Endodermal cell (in vitro differentiated cells): ENCODE data around the gene PLXNA2. TPM values are rescaled to one million over a fixed set of nuclear protein-coding genes. Genes with fewer than 3 reads are reported as not detected.

Experiments used
- DNase-seq: peaks from one replicate; pipeline ENCODE4 v3.0.0-alpha.2; 2017
- H3K27ac ChIP-seq: 2 replicates; pipeline ENCODE4 v1.5.1; 2013; ENCODE audit warnings: mild to moderate bottlenecking, low read depth, low read length, moderate library complexity
- H3K27me3 ChIP-seq: 2 replicates; pipeline ENCODE4 v1.6.1; 2013; ENCODE audit warnings: mild to moderate bottlenecking, low read length, moderate library complexity; ENCODE audit not compliant: insufficient read depth, control insufficient read depth, poor library complexity, severe bottlenecking
- H3K36me3 ChIP-seq: 2 replicates; pipeline ENCODE4 v1.7.0; 2013; ENCODE audit warnings: mild to moderate bottlenecking, low read length, moderate library complexity; ENCODE audit not compliant: control insufficient read depth, insufficient read depth
- H3K4me1 ChIP-seq: one replicate; pipeline ENCODE4 v1.7.0; 2013; ENCODE audit warnings: low read length; ENCODE audit not compliant: control insufficient read depth, insufficient read depth
- H3K4me3 ChIP-seq: 2 replicates; pipeline ENCODE4 v1.5.1; 2013; ENCODE audit warnings: mild to moderate bottlenecking, low read length, moderate library complexity
- H3K9ac ChIP-seq: 2 replicates; pipeline ENCODE4 v1.6.1; 2013; ENCODE audit warnings: mild to moderate bottlenecking, low read length, moderate library complexity; ENCODE audit not compliant: poor library complexity, severe bottlenecking; ENCODE audit errors: extremely low read depth
- H3K9me3 ChIP-seq: 2 replicates; pipeline ENCODE4 v1.6.1; 2013; ENCODE audit warnings: mild to moderate bottlenecking, low read length, moderate library complexity; ENCODE audit not compliant: control insufficient read depth
- H3K27ac Mint-ChIP-seq: 2 replicates; pipeline ENCODE4 v1.8.0; 2020; ENCODE audit warnings: mixed read lengths
- H3K27me3 Mint-ChIP-seq: 2 replicates; pipeline ENCODE4 v1.8.0; 2021; ENCODE audit warnings: mild to moderate bottlenecking, mixed read lengths; ENCODE audit not compliant: insufficient read depth
- H3K36me3 Mint-ChIP-seq: 2 replicates; pipeline ENCODE4 v1.8.0; 2020; ENCODE audit warnings: low read depth, mixed read lengths
- H3K4me1 Mint-ChIP-seq: 2 replicates; pipeline ENCODE4 v1.8.0; 2020; ENCODE audit warnings: mixed read lengths
- H3K4me3 Mint-ChIP-seq: 2 replicates; pipeline ENCODE4 v1.8.0; 2020; ENCODE audit warnings: mild to moderate bottlenecking, moderate library complexity, mixed read lengths
- H3K9me3 Mint-ChIP-seq: 2 replicates; pipeline ENCODE4 v1.8.0; 2020; ENCODE audit warnings: mild to moderate bottlenecking, mixed read lengths
- WGBS, 2 experiments: methylation state at CpG; one replicate each; pipeline versions ENCODE4 v1.1.5 to v1.1.7; 2013; ENCODE audit warnings: missing lambda C conversion rate in 2 of 2, mixed read lengths in 1 of 2; ENCODE audit not compliant: insufficient coverage in 1 of 2, insufficient read length in 1 of 2; 5-methylcytosine and 5-hydroxymethylcytosine counted together
- total RNA-seq, 2 donors: library from RNA; stranded (reverse); fragmentation: NEBNext Ultra II Directional in 1 of 2; extraction: Animal tissue kit (Norgen Biotek cat#: 25700) in 1 of 2; gene quantifications; 2 replicates in 1 of 2; 3 replicates in 1 of 2; pipeline ENCODE4 v1.2.1, GENCODE V29; 2021
- TF ChIP-seq, protein P1 (sequence below): fragments of 200-600 bp; sonication (generic); conservative IDR thresholded peaks from 2 replicates; pipeline ENCODE4 v1.5.0; 2021; ENCODE audit warnings: antibody characterized with exemption, mild to moderate bottlenecking

The PLXNA2 gene
- total RNA-seq, 2 donors from 2014 or later: 61.2 to 86.1 TPM

DNA sequence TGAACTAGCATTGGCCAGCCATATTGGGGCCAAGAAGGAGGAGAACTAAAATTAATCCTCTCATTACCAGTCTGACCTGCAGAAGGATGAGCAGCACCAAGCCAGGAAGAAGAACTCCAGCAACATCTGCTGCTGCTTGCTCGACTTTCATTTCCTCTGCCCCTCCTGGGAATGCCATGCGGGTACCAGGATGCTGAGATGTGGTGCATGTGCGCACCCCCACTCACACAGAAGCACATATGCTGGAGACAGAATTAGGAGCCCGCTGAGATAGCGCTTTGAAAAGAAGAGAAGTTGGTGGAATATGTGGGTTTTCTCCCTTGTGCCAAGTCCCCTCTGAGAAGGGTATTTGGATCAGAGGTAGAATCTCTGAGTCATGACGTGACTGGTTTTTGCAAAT lies 70.4 kb downstream of the PLXNA2 start:
- Mint-ChIP-seq H3K27ac (no peak overlapping the region), H3K9me3 (no peaks in the 10 kb centered on the region), H3K27me3 (no peaks in the 10 kb centered on the region), H3K4me3 (no peak overlapping the region), H3K36me3 (peaks cover 34% of the 10 kb centered on the region), H3K4me1 (peaks cover 46% of the 10 kb centered on the region)
- Histone ChIP-seq H3K4me3 (no peak overlapping the region), H3K4me1 (peaks cover 24% of the 10 kb centered on the region), H3K27me3 (no peaks in the 10 kb centered on the region), H3K9ac (no peak overlapping the region), H3K9me3 (no peaks in the 10 kb centered on the region), H3K27ac (no peak overlapping the region), H3K36me3 (peaks cover 95% of the 10 kb centered on the region)
- no peak for DNase-seq
- 92 to 100% methylated on average over 2 to 6 of the region's 6 CpGs for WGBS, 2 experiments
- TF ChIP-seq, protein P1, sequence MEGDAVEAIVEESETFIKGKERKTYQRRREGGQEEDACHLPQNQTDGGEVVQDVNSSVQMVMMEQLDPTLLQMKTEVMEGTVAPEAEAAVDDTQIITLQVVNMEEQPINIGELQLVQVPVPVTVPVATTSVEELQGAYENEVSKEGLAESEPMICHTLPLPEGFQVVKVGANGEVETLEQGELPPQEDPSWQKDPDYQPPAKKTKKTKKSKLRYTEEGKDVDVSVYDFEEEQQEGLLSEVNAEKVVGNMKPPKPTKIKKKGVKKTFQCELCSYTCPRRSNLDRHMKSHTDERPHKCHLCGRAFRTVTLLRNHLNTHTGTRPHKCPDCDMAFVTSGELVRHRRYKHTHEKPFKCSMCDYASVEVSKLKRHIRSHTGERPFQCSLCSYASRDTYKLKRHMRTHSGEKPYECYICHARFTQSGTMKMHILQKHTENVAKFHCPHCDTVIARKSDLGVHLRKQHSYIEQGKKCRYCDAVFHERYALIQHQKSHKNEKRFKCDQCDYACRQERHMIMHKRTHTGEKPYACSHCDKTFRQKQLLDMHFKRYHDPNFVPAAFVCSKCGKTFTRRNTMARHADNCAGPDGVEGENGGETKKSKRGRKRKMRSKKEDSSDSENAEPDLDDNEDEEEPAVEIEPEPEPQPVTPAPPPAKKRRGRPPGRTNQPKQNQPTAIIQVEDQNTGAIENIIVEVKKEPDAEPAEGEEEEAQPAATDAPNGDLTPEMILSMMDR: no peak

DNA sequence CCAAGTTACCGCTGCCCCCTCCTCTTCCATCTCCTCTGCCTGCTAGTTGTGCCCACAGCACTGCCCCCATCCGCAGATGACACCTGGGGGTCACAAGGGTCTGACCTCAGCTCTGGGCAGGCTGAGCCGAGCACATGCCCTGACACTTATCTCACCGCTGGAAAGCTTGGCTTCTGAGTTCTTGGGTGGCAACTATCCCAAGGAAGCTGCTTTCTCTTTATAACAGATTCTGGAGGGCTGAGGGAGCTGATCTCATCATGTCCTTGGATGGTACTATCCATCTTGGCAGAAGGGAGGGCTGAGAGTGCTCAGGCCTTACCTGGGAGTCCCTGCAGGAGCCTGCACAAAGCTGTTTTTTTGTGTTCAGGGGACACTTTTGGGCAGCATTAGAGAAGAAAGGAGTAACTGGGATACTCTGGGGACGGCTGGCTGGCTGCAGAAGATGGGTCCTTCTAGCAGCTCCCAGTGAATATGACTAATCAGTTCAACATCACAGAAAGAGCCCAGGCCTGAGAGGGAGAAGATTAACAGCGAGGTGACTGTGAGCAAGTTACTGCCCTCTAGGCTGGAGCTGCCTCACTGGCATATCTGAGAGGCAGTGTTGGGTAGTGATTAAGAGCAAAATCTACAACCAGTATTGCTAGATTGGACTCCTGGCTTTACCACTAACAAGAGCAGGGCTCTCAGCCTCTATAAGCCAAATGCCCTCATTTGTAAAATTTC lies 71.6 kb downstream of the PLXNA2 start:
- Mint-ChIP-seq H3K4me1 (peaks cover 40% of the 10 kb centered on the region), H3K36me3 (peaks cover 34% of the 10 kb centered on the region), H3K27ac (no peak overlapping the region), H3K27me3 (no peaks in the 10 kb centered on the region), H3K4me3 (no peak overlapping the region), H3K9me3 (no peaks in the 10 kb centered on the region)
- TF ChIP-seq, protein P1: no peak
- Histone ChIP-seq H3K9ac (no peak overlapping the region), H3K27ac (no peak overlapping the region), H3K4me3 (no peak overlapping the region), H3K4me1 (peaks cover 20% of the 10 kb centered on the region), H3K9me3 (no peaks in the 10 kb centered on the region), H3K36me3 (peaks cover 94% of the 10 kb centered on the region), H3K27me3 (no peaks in the 10 kb centered on the region)
- no peak for DNase-seq
- 90 to 95% methylated on average over 4 to 6 of the region's 6 CpGs for WGBS, 2 experiments

DNA sequence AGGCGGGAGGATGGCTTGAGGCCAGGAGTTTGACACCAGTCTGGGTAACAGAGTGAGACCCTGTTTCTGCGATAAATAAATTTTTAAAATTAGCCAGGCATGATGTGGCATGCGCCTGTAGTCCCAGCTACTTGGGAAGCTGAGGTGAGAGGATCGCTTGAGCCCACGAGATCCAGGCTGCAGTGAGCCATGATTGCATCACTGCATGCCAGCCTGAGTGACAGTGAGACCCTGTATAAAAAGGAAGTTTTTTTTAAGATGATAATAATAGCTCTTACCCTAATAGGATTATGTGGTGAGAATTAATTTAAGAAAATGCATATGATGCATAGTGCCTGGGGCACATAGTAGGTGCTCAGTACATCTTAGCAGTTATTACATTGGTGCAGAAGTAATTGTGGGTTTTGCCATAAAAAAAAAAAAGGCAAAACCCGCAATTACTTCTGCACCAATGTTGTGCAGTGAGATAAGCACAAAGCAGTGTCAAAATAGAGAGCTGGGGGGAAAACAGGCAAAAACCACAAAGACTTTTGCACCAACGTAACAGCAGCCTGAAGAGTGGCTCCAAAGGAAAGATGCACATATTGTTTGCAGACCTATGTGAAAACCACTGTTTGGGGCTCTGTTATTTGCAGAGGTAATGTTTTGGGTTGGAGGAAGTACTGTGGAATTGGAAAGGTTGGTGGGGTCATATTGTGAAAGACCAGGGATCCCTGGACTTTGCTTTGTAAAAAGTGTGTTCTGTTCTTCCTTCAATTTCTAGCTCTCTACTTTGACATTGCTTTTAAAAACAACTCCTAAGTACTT lies 72.4 kb downstream of the PLXNA2 start:
- Mint-ChIP-seq H3K9me3 (no peaks in the 10 kb centered on the region), H3K4me1 (peaks cover 40% of the 10 kb centered on the region), H3K36me3 (peaks cover 34% of the 10 kb centered on the region), H3K27ac (no peak overlapping the region), H3K4me3 (no peak overlapping the region), H3K27me3 (no peaks in the 10 kb centered on the region)
- peaks cover 94% of the 10 kb centered on the region for H3K36me3 ChIP-seq
- TF ChIP-seq, protein P1: no peak
- no peak overlapping the region for H3K9ac ChIP-seq
- no peak overlapping the region for H3K27ac ChIP-seq
- no peaks in the 10 kb centered on the region for H3K27me3 ChIP-seq
- H3K9me3 ChIP-seq: no peaks in the 10 kb centered on the region
- WGBS, 2 experiments: 95% methylated on average over 7 of the region's 7 CpGs
- H3K4me1 ChIP-seq: peaks cover 26% of the 10 kb centered on the region
- DNase-seq: no peak
- H3K4me3 ChIP-seq: no peak overlapping the region
